SH-SY5Y (cell line): ENCODE results near the gene TNIP2.

Source experiments
- GATA2 ChIP-seq: IDR thresholded peaks from 2 replicates; pipeline ENCODE4 v1.6.1; 2011; ENCODE audit warnings: mild to moderate bottlenecking, low read depth, low read length
- GATA3 ChIP-seq: IDR thresholded peaks from 2 replicates; pipeline ENCODE4 v1.6.1; 2011; ENCODE audit warnings: low read depth, mild to moderate bottlenecking, low read length, moderate library complexity

DNA sequence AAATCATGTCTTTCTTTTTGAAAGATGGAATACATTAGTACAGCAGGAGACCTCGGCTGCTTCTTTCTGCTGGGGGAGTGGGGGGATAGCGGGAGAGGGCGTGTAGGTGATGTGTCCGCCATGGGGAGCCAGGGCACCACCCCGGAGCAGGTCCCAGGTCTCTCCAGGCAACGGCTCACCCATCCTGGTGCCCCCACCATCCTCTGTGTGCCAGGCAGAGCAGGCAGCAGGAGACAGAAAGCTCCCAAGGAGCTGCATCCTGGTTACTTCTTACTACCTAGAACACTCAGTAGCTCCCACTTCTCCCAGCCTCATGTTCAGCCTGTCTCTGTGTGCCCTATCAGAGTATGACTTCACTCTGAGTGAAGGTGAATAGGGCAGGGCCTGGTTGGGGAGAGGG lies 23.6 kb downstream of the TNIP2 start:
- TF ChIP-seq GATA2: no peak
- no peak for TF ChIP-seq GATA3
